ENCODE data around the gene CYP4Z1.
"Not testable (repeated sequence)": the region's sequence is repeated elsewhere in the genome, so short reads cannot be mapped to it uniquely, and the experiment has no call there.

The CYP4Z1 gene

DNA sequence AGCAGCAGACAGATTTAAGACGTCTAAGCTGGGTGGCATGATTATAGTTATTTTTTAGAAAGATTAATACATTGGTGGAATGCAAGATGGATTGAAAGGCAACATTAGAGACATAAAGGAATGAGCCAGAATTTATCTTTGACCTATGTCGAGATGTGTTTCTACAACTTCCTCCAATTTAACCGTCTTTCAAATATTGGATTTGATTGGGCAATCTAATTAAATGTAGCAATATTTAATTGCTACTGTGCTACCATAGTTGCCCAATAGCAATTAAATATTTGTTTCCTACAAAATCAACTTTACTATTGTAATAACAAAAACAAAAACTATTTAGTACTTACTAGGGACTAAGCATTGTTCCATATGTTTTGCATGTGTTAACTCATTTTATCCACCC is 39.8 kb downstream of the CYP4Z1 start:
- Mint-ChIP-seq H3K36me3 (ENCODE audit: low read depth) (no peaks in the 10 kb centered on the region), H3K4me3 (no peak overlapping the region), H3K27me3 (ENCODE audit: low read depth) (no peaks in the 10 kb centered on the region), H3K9me3 (peaks cover 13% of the 10 kb centered on the region), H3K4me1 (ENCODE audit: low read depth) (no peaks in the 10 kb centered on the region), H3K27ac (no peak overlapping the region)
- DNase-seq (ENCODE audit: low spot score), result no peak

GRCh38 chr1:47107851-47108574 is 41.0 kb downstream of the CYP4Z1 start:
- H3K36me3 Mint-ChIP-seq (ENCODE audit: low read depth); H3K9me3 Mint-ChIP-seq; DNase-seq (ENCODE audit: low spot score); H3K27ac Mint-ChIP-seq; H3K4me3 Mint-ChIP-seq; H3K27me3 Mint-ChIP-seq (ENCODE audit: low read depth); H3K4me1 Mint-ChIP-seq (ENCODE audit: low read depth): not testable (repeated sequence)

DNA sequence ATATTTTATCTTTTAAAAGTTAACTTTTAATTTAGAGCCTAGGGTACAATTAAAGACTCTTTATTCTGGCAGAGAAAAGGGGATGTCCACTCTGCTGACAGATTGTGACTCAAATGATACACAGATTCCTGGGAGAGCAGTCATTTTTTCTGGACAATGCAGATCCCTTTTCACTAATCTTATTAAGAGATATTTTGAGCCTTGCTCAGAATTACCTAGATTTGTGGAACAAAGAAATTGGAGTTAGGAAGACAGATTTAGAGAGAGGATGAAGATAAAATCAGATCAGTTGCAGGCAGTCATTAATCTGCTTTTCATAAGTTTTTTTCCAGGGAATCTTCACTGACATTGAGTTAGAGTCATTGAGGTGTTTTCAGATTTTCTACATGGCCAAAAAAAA is 42.5 kb downstream of the CYP4Z1 start:
- not testable (repeated sequence) for H3K27ac Mint-ChIP-seq; H3K4me1 Mint-ChIP-seq (ENCODE audit: low read depth); H3K9me3 Mint-ChIP-seq; DNase-seq (ENCODE audit: low spot score); H3K4me3 Mint-ChIP-seq; H3K36me3 Mint-ChIP-seq (ENCODE audit: low read depth); H3K27me3 Mint-ChIP-seq (ENCODE audit: low read depth)

DNA sequence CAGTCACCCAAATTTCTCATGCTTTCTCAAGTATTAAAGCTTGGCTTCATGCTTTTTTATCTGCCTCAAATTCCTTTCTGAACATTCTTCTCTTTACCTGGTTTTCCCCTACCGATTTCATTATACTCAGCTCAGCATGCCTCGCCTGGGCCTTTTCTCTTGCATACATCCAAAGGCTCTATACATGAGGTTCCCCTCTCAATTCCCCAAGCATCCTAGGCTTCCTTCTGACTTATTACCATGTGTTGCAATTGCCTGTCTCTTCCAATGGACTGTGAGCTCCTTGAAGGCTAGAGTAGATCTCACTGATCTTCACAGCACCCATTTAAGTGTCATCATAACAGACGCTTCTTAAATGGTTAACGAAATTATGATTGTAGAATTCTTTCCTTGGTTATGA is 46.1 kb downstream of the CYP4Z1 start:
- H3K36me3 Mint-ChIP-seq (ENCODE audit: low read depth), result no peaks in the 10 kb centered on the region
- no peak overlapping the region for H3K4me3 Mint-ChIP-seq
- no peaks in the 10 kb centered on the region for H3K27me3 Mint-ChIP-seq (ENCODE audit: low read depth)
- DNase-seq (ENCODE audit: low spot score), result no peak
- peaks cover 3% of the 10 kb centered on the region for H3K9me3 Mint-ChIP-seq
- no peak overlapping the region for H3K27ac Mint-ChIP-seq
- H3K4me1 Mint-ChIP-seq (ENCODE audit: low read depth), result no peaks in the 10 kb centered on the region

- not testable (repeated sequence) for DNase-seq (ENCODE audit: low spot score); H3K4me3 Mint-ChIP-seq; H3K27me3 Mint-ChIP-seq (ENCODE audit: low read depth); H3K27ac Mint-ChIP-seq; H3K9me3 Mint-ChIP-seq; H3K36me3 Mint-ChIP-seq (ENCODE audit: low read depth); H3K4me1 Mint-ChIP-seq (ENCODE audit: low read depth)
Observed at GRCh38 chr1:47121039-47121438, 54.0 kb downstream of the CYP4Z1 start.

- H3K4me1 Mint-ChIP-seq (ENCODE audit: low read depth); H3K27ac Mint-ChIP-seq; H3K27me3 Mint-ChIP-seq (ENCODE audit: low read depth); DNase-seq (ENCODE audit: low spot score); H3K36me3 Mint-ChIP-seq (ENCODE audit: low read depth); H3K9me3 Mint-ChIP-seq; H3K4me3 Mint-ChIP-seq: not testable (repeated sequence)
Observed at GRCh38 chr1:47124834-47125233, 57.8 kb downstream of the CYP4Z1 start.

DNA sequence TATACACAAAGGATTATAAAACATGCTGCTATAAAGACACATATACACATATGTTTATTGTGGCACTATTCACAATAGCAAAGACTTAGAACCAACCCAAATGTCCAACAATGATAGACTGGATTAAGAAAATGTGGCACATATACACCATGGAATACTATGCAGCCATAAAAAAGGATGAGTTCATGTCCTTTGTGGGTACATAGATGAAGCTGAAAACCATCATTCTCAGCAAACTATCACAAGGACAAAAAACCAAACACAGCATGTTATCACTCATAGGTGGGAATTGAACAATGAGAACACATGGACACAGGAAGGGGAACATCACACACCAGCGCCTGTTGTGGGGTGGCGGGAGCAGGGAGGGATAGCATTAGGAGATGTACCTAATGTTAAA is 60.0 kb downstream of the CYP4Z1 start:
- not testable (repeated sequence) for H3K36me3 Mint-ChIP-seq (ENCODE audit: low read depth); H3K27me3 Mint-ChIP-seq (ENCODE audit: low read depth); H3K4me3 Mint-ChIP-seq; H3K27ac Mint-ChIP-seq; H3K4me1 Mint-ChIP-seq (ENCODE audit: low read depth); DNase-seq (ENCODE audit: low spot score); H3K9me3 Mint-ChIP-seq

DNA sequence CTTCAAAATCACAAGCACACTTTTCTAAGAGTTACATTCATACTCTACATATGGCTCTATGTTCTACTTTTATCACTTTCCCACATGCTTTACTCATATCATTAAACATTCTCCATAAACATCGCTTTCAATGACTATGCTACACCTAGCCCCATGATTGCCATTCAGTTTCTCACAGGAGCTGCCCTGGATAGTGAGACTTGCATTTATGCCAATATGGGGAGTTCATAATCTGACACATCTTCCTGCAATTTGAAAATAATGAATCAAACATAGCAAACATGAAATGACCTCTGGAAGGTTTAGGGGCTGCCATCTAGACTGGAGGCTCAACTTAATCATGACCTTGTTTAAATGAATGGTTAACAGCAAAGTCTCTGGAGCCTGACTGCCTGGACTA is 61.2 kb downstream of the CYP4Z1 start:
- Mint-ChIP-seq H3K4me1 (ENCODE audit: low read depth) (no peaks in the 10 kb centered on the region), H3K4me3 (no peak overlapping the region), H3K9me3 (no peaks in the 10 kb centered on the region), H3K36me3 (ENCODE audit: low read depth) (no peaks in the 10 kb centered on the region), H3K27ac (no peak overlapping the region), H3K27me3 (ENCODE audit: low read depth) (no peaks in the 10 kb centered on the region)
- DNase-seq (ENCODE audit: low spot score), result no peak

- not testable (repeated sequence) for H3K27ac Mint-ChIP-seq; H3K27me3 Mint-ChIP-seq (ENCODE audit: low read depth); H3K4me1 Mint-ChIP-seq (ENCODE audit: low read depth); H3K9me3 Mint-ChIP-seq; DNase-seq (ENCODE audit: low spot score); H3K36me3 Mint-ChIP-seq (ENCODE audit: low read depth); H3K4me3 Mint-ChIP-seq
Observed at GRCh38 chr1:47128854-47129253, 61.8 kb downstream of the CYP4Z1 start.

DNA sequence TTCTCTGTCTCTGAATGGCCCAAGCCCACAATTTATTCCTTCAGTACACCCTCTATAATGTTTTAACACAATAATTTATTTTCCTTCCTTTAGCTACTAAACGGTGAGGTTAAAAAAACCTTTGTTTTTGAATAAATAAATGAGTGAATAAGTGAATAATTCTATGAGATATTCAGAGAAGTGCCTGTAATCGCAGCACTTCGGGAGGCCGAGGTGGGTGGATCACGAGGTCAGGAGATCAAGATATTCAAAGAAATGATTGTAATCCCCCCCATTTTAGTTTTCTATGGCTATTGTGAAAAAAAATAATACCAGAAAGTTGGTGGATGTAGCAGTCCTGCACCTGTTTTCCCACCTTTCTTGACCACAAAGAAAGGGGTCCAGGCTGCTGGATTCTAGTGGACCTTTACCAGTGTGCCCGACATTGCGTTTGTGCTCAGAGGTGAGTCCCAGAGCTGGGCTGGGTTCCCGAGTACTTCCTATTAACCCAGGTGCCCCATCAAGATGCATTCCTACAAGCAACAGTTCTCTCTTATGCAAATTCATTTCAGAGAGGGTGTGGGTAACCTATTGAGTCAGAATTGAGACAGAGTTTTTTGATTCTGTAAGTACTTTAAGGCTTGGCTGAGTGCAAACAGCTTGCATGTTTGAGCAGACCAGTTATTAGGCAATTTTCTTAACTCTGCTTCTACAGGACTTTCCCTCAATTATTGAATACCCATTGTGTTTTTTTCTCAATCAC is 62.6 kb downstream of the CYP4Z1 start:
- not testable (repeated sequence) for H3K27ac Mint-ChIP-seq; H3K4me1 Mint-ChIP-seq (ENCODE audit: low read depth); H3K4me3 Mint-ChIP-seq; DNase-seq (ENCODE audit: low spot score); H3K27me3 Mint-ChIP-seq (ENCODE audit: low read depth); H3K36me3 Mint-ChIP-seq (ENCODE audit: low read depth); H3K9me3 Mint-ChIP-seq

DNA sequence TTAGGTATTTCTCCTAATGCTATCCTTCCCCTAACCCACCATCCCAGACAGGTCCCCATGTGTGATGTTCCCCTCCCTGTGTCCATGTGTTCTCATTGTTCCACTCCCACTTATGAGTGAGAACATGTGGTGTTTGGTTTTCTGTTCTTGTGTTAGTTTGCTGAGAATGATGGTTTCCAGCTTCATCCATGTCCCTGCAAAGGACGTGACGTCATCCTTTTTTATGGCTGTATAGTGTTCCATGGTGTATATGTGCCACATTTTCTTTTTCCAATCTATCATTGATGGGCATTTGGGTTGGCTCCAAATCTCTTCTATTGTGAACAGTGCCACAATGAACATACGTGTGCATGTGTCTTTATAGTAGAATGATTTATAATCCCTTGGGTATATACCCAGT is 65.6 kb downstream of the CYP4Z1 start:
- not testable (repeated sequence) for H3K27me3 Mint-ChIP-seq (ENCODE audit: low read depth); H3K4me1 Mint-ChIP-seq (ENCODE audit: low read depth); H3K27ac Mint-ChIP-seq; DNase-seq (ENCODE audit: low spot score); H3K9me3 Mint-ChIP-seq; H3K4me3 Mint-ChIP-seq; H3K36me3 Mint-ChIP-seq (ENCODE audit: low read depth)

DNA sequence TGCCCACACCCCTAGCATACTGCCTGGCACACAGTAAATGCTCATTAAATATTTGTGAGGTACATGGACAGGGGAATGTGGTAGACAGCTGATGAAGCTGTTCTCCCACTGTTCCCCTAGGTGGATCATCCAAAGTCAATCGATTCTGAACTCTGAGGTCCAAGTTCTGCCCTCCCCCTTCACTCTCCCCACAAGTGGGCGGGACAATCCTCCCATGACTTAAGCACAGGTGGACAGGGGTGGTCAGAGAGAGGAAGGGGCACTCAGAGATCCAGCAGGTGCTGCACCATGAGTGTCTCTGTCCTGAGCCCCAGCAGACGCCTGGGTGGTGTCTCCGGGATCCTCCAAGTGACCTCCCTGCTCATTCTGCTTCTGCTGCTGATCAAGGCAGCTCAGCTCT is 70.2 kb downstream of the CYP4Z1 start, which contains the start of gene CYP4A22:
Gene CYP4A22, plus strand, starts transcription at position 244 of the 400 bp plus-strand sequence. Its CDS starts 45 bp downstream, at position 289.
- H3K9me3 Mint-ChIP-seq, result no peaks in the 10 kb centered on the region
- DNase-seq (ENCODE audit: low spot score), result no peak
- H3K4me3 Mint-ChIP-seq, result no peak within 1 kb of the TSS
- H3K36me3 Mint-ChIP-seq (ENCODE audit: low read depth), result no peaks in the 10 kb centered on the region
- no peaks in the 10 kb centered on the region for H3K4me1 Mint-ChIP-seq (ENCODE audit: low read depth)
- H3K27ac Mint-ChIP-seq, result no peak within 1 kb of the TSS
- H3K27me3 Mint-ChIP-seq (ENCODE audit: low read depth), result no peaks in the 10 kb centered on the region

DNA sequence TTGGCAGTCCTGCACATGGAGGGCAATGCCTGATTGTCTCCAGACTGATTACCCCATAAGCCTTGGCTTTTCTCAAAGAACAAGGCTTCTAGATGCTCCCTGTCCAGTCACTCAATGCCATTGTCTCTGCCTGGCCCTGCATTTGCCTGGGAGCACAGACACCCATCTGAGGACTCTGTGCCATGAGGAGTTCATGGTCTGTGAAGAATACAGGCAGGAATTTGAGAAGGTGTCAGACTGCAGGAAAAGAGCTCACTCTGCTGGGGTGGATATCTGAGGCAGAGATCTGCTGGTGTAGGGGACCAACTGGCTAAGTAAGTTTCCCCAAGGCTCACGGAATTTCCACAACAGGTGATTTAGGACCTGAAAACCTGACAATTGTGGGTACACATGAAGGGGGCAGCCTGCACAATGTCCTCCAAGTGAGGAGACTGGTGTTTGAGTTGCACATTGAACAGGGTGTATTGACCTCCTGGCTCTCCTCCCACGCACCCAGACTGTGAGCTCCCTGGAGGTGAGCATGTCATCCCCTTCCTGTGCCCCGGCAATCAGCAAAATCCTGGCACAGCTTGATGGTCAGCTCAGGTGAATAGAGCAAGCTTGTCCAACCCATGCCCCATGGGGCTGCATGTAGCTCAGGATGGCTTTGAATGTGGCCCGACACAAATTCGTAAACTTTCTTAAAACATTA is 71.0 kb downstream of the CYP4Z1 start:
- DNase-seq (ENCODE audit: low spot score), result no peak
- no peak overlapping the region for H3K4me3 Mint-ChIP-seq
- H3K9me3 Mint-ChIP-seq, result no peaks in the 10 kb centered on the region
- H3K27me3 Mint-ChIP-seq (ENCODE audit: low read depth), result no peaks in the 10 kb centered on the region
- no peaks in the 10 kb centered on the region for H3K36me3 Mint-ChIP-seq (ENCODE audit: low read depth)
- H3K4me1 Mint-ChIP-seq (ENCODE audit: low read depth), result no peaks in the 10 kb centered on the region
- no peak overlapping the region for H3K27ac Mint-ChIP-seq

GRCh38 chr1:47140358-47140757 is 73.3 kb downstream of the CYP4Z1 start:
- H3K9me3 Mint-ChIP-seq; H3K4me1 Mint-ChIP-seq (ENCODE audit: low read depth); H3K27me3 Mint-ChIP-seq (ENCODE audit: low read depth); H3K4me3 Mint-ChIP-seq; DNase-seq (ENCODE audit: low spot score); H3K36me3 Mint-ChIP-seq (ENCODE audit: low read depth); H3K27ac Mint-ChIP-seq: not testable (repeated sequence)

Measured in T-helper 2 cell treated with Interferon-gamma antibody and Interleukin-4, amounts not matched to agents 5 μg/mL and 100 μg/mL, for 36 hours (primary cell).